Astrocyte of the cerebellum (primary cell): ENCODE results near the gene NCAPD2.

ENCODE experiments used
- DNase-seq: peaks from one replicate; pipeline ENCODE4 v3.0.0-alpha.2; 2011; ENCODE audit warnings: low read depth
- H3K4me3 ChIP-seq: 2 replicates; pipeline ENCODE4 v1.5.1; 2011; ENCODE audit warnings: mild to moderate bottlenecking, low read depth, low read length, moderate library complexity
- CTCF ChIP-seq: IDR thresholded peaks from 2 replicates; pipeline ENCODE4 v1.5.1; 2012; ENCODE audit warnings: low read length, low read depth, moderate library complexity, mild to moderate bottlenecking; ENCODE audit errors: missing control alignments
- in situ Hi-C: cut with HindIII; loops from 2 replicates; pipeline ENCODE4 v1.10.0; 2017; ENCODE audit warnings: low sequenced_read_pairs

NCAPD2 gene

GRCh38 chr12:6567112-6567670 is 73.3 kb downstream of the NCAPD2 start:
- H3K4me3 ChIP-seq, result peak overlapping the region; percentile 88
- TF ChIP-seq CTCF, result no peak
- no peak for DNase-seq
- in situ Hi-C loops, result no loop called here

DNA sequence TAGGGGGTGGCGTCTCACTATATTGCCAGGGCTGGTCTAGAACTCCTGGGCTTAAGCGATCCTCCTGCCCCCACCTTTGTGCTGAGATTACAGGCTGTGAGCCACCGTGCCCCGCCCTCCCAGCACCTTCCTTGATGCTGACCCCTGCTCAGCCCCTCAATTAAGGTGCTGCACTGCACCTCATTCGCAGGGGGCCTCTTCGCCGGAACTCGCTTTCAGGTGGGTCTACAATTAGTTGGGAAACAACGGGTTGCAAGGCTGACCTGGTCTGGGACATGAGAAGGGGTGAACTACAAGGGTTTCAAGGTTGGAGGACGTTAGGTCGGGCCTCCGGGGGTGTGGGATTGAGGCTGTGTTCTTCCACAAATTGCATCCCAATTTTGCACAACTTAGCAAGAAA is 75.4 kb downstream of the NCAPD2 start:
- no peak for TF ChIP-seq CTCF

DNA sequence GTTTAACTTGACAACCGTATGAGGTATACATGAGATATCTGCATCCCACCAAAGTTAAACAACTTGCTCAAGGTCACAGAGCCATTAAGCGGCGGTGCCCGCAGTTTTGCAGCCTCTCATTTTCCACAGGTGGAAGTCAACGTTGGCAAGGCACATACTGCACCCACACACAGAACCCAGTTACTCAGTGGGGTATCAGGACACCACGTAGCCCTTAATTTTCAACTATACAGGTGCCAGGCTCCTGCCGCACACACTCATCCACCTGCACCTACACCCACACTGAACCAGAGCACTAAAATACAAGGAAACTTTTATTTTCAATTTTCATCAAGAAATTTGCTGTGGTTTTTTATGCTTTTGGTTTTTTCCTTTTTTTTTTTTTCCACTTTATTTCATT is 75.9 kb downstream of the NCAPD2 start:
- in situ Hi-C loops, result no loop called here
- no peak for DNase-seq
- no peak overlapping the region for H3K4me3 ChIP-seq
- no peak for TF ChIP-seq CTCF

More for the DNA sequence above, 75.4 kb downstream of the NCAPD2 start:
- in situ Hi-C loops, result no loop called here
- H3K4me3 ChIP-seq, result no peak overlapping the region
- DNase-seq, result no peak

- peak; percentile 61 for TF ChIP-seq CTCF
- DNase-seq, result no peak
- in situ Hi-C loops, result no loop called here
- H3K4me3 ChIP-seq, result no peak overlapping the region
These were observed 76.5 kb downstream of the NCAPD2 start for GRCh38 chr12:6570264-6570887.

- DNase-seq, result no peak
- no peak for TF ChIP-seq CTCF
- in situ Hi-C loops, result no loop called here
- no peak overlapping the region for H3K4me3 ChIP-seq
These were observed 79.1 kb downstream of the NCAPD2 start for GRCh38 chr12:6573001-6573400.

DNA sequence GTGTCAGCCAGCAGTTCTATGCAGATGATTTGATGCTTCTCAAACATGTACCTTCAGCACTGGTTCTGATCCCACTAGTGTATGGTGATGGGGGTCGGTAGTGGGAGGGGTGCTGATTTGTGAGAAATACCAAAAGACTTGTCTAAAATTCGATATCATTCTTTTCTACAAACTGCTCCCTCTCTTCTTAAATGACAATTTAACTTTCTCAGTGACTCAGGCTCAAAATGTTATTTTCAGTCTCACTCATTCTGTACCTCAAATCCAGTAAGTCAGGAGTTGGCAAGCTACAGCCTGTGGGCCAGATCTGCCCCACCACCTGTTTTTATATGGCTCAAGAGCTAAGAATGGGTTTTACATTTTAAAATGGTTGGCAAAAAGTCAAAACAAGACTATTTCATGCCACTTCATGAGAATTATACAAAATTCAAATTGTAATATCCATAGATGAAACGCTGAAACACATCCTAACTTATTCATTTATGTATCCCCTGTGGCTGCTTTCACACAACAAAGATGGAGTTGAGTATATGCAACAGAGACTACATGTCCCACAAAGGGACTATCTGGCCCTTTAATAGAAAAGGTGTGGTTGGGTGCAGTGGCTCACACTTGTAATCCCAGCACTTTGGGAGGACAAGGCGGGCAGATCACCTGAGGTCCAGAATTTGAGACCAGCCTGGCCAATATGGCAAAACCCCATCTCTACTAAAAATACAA is 80.8 kb downstream of the NCAPD2 start:
- no peak overlapping the region for H3K4me3 ChIP-seq
- TF ChIP-seq CTCF, result no peak
- in situ Hi-C loops, result no loop called here
- no peak for DNase-seq
